C4-2B (cell line): ENCODE measurements around the gene ITGA2B.

Experiments
- ZFX ChIP-seq: fragments of 450-650 bp; IDR thresholded peaks from 2 replicates; pipeline ENCODE4 v1.6.1; 2017
- TF ChIP-seq, protein P1 (sequence below): fragments of 450-650 bp; conservative IDR thresholded peaks from 2 replicates; pipeline ENCODE4 v1.5.1; 2017; ENCODE audit warnings: mild to moderate bottlenecking

DNA sequence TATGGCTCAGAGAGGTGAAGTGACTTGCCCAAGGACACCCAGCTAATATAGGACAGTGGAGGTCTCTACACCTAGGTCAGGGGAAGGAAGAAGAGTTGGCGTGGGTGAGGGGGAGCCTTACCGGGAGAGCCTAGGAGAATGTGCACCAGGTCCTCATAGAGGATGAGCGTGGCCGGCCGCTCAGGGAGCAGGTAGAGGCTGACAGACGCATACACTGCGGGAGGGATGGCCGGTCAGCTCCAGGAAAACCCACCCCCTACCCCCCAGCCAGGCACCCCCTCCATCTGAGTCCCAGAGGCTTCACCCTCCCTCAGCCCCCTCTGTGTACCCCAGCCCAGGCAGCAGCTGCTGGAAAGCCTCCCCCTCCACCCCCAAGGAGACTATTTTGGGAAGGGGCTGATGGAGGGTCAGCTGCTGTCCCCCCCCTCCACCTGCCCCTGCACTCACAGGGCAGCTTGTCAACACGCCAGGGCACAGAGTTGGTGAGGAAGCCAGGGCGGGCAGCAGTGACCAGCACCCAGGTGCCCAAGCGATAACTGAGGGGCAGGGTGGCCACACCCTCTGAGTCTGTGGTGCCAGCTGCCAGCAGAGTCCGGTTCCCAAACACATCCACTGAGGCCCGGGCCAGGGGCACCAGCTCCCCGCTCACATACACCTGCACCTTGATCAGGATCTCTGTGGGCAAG, 29.8 kb downstream of the ITGA2B start:
- TF ChIP-seq, protein P1, sequence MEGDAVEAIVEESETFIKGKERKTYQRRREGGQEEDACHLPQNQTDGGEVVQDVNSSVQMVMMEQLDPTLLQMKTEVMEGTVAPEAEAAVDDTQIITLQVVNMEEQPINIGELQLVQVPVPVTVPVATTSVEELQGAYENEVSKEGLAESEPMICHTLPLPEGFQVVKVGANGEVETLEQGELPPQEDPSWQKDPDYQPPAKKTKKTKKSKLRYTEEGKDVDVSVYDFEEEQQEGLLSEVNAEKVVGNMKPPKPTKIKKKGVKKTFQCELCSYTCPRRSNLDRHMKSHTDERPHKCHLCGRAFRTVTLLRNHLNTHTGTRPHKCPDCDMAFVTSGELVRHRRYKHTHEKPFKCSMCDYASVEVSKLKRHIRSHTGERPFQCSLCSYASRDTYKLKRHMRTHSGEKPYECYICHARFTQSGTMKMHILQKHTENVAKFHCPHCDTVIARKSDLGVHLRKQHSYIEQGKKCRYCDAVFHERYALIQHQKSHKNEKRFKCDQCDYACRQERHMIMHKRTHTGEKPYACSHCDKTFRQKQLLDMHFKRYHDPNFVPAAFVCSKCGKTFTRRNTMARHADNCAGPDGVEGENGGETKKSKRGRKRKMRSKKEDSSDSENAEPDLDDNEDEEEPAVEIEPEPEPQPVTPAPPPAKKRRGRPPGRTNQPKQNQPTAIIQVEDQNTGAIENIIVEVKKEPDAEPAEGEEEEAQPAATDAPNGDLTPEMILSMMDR, result no peak
- TF ChIP-seq ZFX, result no peak
